K562 (cell line): ENCODE results near the gene MED31. TPM values are rescaled to one million over a fixed set of nuclear protein-coding genes. Genes with fewer than 3 reads are reported as not detected.

Experiments used
- ATAC-seq: fragments of 200-7000 bp; cut with Tn5 transposase; 3 replicates; pipeline ENCODE4 v1.9.1; 2020; ENCODE audit warnings: moderate library complexity
- BruUV-seq: library from RNA; stranded (reverse); fragments of 400-500 nt; replicated peaks from 2 replicates; lab custom pipeline; 2021; lab: Mats Ljungman, UMichigan
- CTCF ChIA-PET: fragments of 300-600 bp; formaldehyde crosslinking; extraction: SDS; loops from one replicate; lab custom pipeline; 2021; ENCODE audit warnings: low intra/inter-chr PET ratio; lab: Yijun Ruan, JAX
- POLR2A ChIA-PET: fragments of 300-600, 350-650 bp; sonication (Branson Sonifier 250); formaldehyde crosslinking; extraction: SDS; loops from one replicate; lab custom pipeline; 2021; ENCODE audit warnings: antibody characterized with exemption, inconsistent platforms; lab: Yijun Ruan, JAX
- DNase-seq, 4 experiments: peaks; one replicate each; pipeline versions ENCODE4 v3.0.0 to v3.0.0-alpha.2; 2011 to 2018; ENCODE audit warnings: low spot score in 3 of 4, mixed read lengths in 3 of 4; ENCODE audit errors: extremely low read depth in 1 of 4
- FAIRE-seq: peaks from 2 replicates; lab custom pipeline; 2011; peaks lifted over from hg19 to GRCh38; lab: Jason Lieb, UNC
- H2AFZ ChIP-seq: 2 replicates; pipeline ENCODE4 v1.6.0; 2011; ENCODE audit warnings: low read depth, low read length, control low read depth, inconsistent platforms
- H3K27ac ChIP-seq: fragments of 200-600 bp; 3 replicates; pipeline ENCODE4 v1.8.0; 2011; ENCODE audit warnings: low read depth, mild to moderate bottlenecking, control low read depth, inconsistent platforms, low read length, moderate library complexity, mixed read lengths; ENCODE audit errors: extremely low read depth
- H3K27me3 ChIP-seq, 2 experiments: fragments of 300-600 bp in 1 of 2; 2 replicates in 1 of 2; 3 replicates in 1 of 2; pipeline versions ENCODE4 v1.6.0 to v1.8.0; 2011; ENCODE audit warnings: inconsistent platforms in 2 of 2, low read length in 2 of 2, mild to moderate bottlenecking in 1 of 2, mixed read lengths in 1 of 2, moderate library complexity in 1 of 2; ENCODE audit not compliant: control insufficient read depth in 2 of 2, insufficient read depth in 2 of 2
- H3K36me3 ChIP-seq: fragments of 300-600 bp; 3 replicates; pipeline ENCODE4 v1.8.0; 2011; ENCODE audit warnings: mild to moderate bottlenecking, low read length, inconsistent platforms; ENCODE audit not compliant: control insufficient read depth, insufficient read depth
- H3K4me1 ChIP-seq, 2 experiments: fragments of 200-600 bp in 1 of 2; replicated peaks in 1 of 2; 2 replicates in 1 of 2; 3 replicates in 1 of 2; pipeline versions ENCODE4 v1.5.1 to v1.8.0; 2011; ENCODE audit warnings: inconsistent platforms in 2 of 2, low read length in 2 of 2, mild to moderate bottlenecking in 1 of 2, mixed read lengths in 1 of 2, moderate library complexity in 1 of 2; ENCODE audit not compliant: control insufficient read depth in 2 of 2, insufficient read depth in 2 of 2
- H3K4me2 ChIP-seq: 2 replicates; pipeline ENCODE4 v1.6.1; 2011; ENCODE audit warnings: low read length, control low read depth, inconsistent platforms, mixed read lengths; ENCODE audit not compliant: insufficient read depth
- H3K4me3 ChIP-seq: fragments of 200-600 bp; sonication (generic), shearing (Covaris generic); 2 replicates; pipeline ENCODE4 v1.5.1; 2016; ENCODE audit warnings: control low read depth, inconsistent platforms
- H3K79me2 ChIP-seq: fragments of 200-600 bp; 3 replicates; pipeline ENCODE4 v1.8.0; 2011; ENCODE audit warnings: low read length, inconsistent platforms; ENCODE audit not compliant: control insufficient read depth, insufficient read depth
- H3K9ac ChIP-seq, 2 experiments: 2 replicates each; pipeline versions ENCODE4 v1.6.0 to v1.6.1; 2011; ENCODE audit warnings: low read depth in 2 of 2, low read length in 2 of 2, control low read depth in 1 of 2, inconsistent platforms in 1 of 2, mild to moderate bottlenecking in 1 of 2, mixed read lengths in 1 of 2; ENCODE audit not compliant: insufficient read depth in 1 of 2
- H3K9me1 ChIP-seq: one replicate; pipeline ENCODE4 v1.6.0; 2011; ENCODE audit warnings: inconsistent platforms, mild to moderate bottlenecking, low read length, moderate library complexity; ENCODE audit not compliant: control insufficient read depth, insufficient read depth
- H3K9me3 ChIP-seq: replicated peaks from 2 replicates; pipeline ENCODE4 v1.5.1; 2011; ENCODE audit warnings: low read depth, low read length, inconsistent platforms; ENCODE audit not compliant: control insufficient read depth, insufficient read depth
- H4K20me1 ChIP-seq: replicated peaks from 2 replicates; pipeline ENCODE4 v1.6.1; 2011; ENCODE audit warnings: low read length, inconsistent platforms, mixed read lengths; ENCODE audit not compliant: control insufficient read depth, insufficient read depth
- CBX1 ChIP-seq: sonication (generic); IDR thresholded peaks from 2 replicates; pipeline ENCODE4 v1.6.1; 2016; ENCODE audit warnings: antibody characterized with exemption, low read depth, mild to moderate bottlenecking
- CEBPG ChIP-seq, 3 experiments: fragments of 200-800 bp in 1 of 3; sonication (Bioruptor generic) in 1 of 3; sonication (generic) in 1 of 3; formaldehyde crosslinking in 1 of 3; IDR thresholded peaks in 2 of 3; conservative IDR thresholded peaks in 1 of 3; 2 replicates each; pipeline versions ENCODE4 v1.6.1 to v1.8.0; 2016 to 2022; ENCODE audit warnings: missing compliant biosample characterization in 2 of 3, missing genetic modification characterization in 2 of 3, mild to moderate bottlenecking in 1 of 3, missing genetic modification reagents in 1 of 3
- CHD1 ChIP-seq: fragments of 200-600 bp; sonication (generic); IDR thresholded peaks from one replicate; pipeline ENCODE4 v1.6.1; 2012; ENCODE audit warnings: mild to moderate bottlenecking, moderate library complexity, low read length, inconsistent platforms
- EP300 ChIP-seq: IDR thresholded peaks from 2 replicates; pipeline ENCODE4 v1.6.1; 2012; ENCODE audit warnings: low read length, improper control_type of control experiment
- FUS ChIP-seq: fragments of 200-400 bp; formaldehyde crosslinking; optimal IDR thresholded peaks from 2 replicates; pipeline ENCODE3; 2017; ENCODE audit warnings: low read depth, low read length
- MAFF ChIP-seq: IDR thresholded peaks from 2 replicates; pipeline ENCODE4 v1.6.1; 2012; ENCODE audit warnings: low read length, improper control_type of control experiment
- MAFK ChIP-seq: IDR thresholded peaks from 2 replicates; pipeline ENCODE4 v1.6.1; 2011; ENCODE audit warnings: low read length, improper control_type of control experiment
- NFE2L1 ChIP-seq: fragments of 450-650 bp; IDR thresholded peaks from 2 replicates; pipeline ENCODE4 v1.6.1; 2016; ENCODE audit warnings: missing genetic modification characterization, low read depth, mild to moderate bottlenecking, missing compliant biosample characterization, moderate library complexity, borderline replicate concordance
- NR4A1 ChIP-seq, 2 experiments: fragments of 250-450 bp in 1 of 2; fragments of 450-650 bp in 1 of 2; sonication (Bioruptor Pico) in 1 of 2; IDR thresholded peaks; 2 replicates each; pipeline versions ENCODE4 v1.4.0 to v1.6.1; 2016 to 2020; ENCODE audit warnings: mild to moderate bottlenecking in 2 of 2, missing compliant biosample characterization in 1 of 2, missing genetic modification characterization in 1 of 2, moderate library complexity in 1 of 2
- PHB ChIP-seq: fragments of 250-450 bp; sonication (Bioruptor Pico); IDR thresholded peaks from 2 replicates; pipeline ENCODE4 v1.5.0; 2021
- PRMT5 ChIP-seq: sonication (generic); formaldehyde crosslinking; IDR thresholded peaks from 2 replicates; pipeline ENCODE4 v1.5.0; 2020; ENCODE audit warnings: missing genetic modification reagents
- SMARCA4 ChIP-seq: fragments of 450-650 bp; IDR thresholded peaks from 2 replicates; pipeline ENCODE4 v1.6.1; 2016
- SP2 ChIP-seq: IDR thresholded peaks from 2 replicates; pipeline ENCODE4 v1.6.1; 2011; ENCODE audit warnings: mild to moderate bottlenecking, low read depth, low read length, moderate library complexity; ENCODE audit not compliant: poor library complexity, severe bottlenecking; ENCODE audit errors: extremely low read depth
- SREBF1 ChIP-seq: fragments of 150-350 bp; IDR thresholded peaks from 2 replicates; pipeline ENCODE4 v1.6.1; 2014; ENCODE audit warnings: antibody characterized with exemption, low read depth, low read length, borderline replicate concordance
- STAG1 ChIP-seq: sonication (generic); formaldehyde crosslinking; IDR thresholded peaks from 2 replicates; pipeline ENCODE4 v1.5.0; 2020; ENCODE audit warnings: missing genetic modification reagents, borderline replicate concordance
- TAF15 ChIP-seq: fragments of 200-400 bp; formaldehyde crosslinking; IDR thresholded peaks from 2 replicates; pipeline ENCODE4 v1.6.1; 2017; ENCODE audit warnings: mild to moderate bottlenecking, low read depth, low read length, moderate library complexity
- TAL1 ChIP-seq: fragments of 450-650 bp; IDR thresholded peaks from 2 replicates; pipeline ENCODE4 v1.6.1; 2016; ENCODE audit warnings: mild to moderate bottlenecking
- TEAD4 ChIP-seq, 2 experiments: sonication (generic) in 1 of 2; formaldehyde crosslinking in 1 of 2; IDR thresholded peaks; 2 replicates each; pipeline versions ENCODE4 v1.6.1 to v1.8.0; 2012 to 2022; ENCODE audit warnings: borderline replicate concordance in 1 of 2, inconsistent platforms in 1 of 2, low read length in 1 of 2, mild to moderate bottlenecking in 1 of 2, missing genetic modification reagents in 1 of 2
- ZKSCAN3 ChIP-seq: fragments of 250-450 bp; sonication (Bioruptor Pico); IDR thresholded peaks from 2 replicates; pipeline ENCODE4 v1.4.0; 2020
- ZNF316 ChIP-seq: fragments of 450-650 bp; IDR thresholded peaks from 2 replicates; pipeline ENCODE4 v1.6.1; 2016
- in situ Hi-C: fragments of 300-500 bp; cut with MboI; formaldehyde crosslinking; loops from 4 replicates; pipeline ENCODE4 v1.15.0; 2018; ENCODE audit warnings: inconsistent platforms, mixed read lengths
- intact Hi-C: fragments of 100-400 bp; cut with micrococcal nuclease; formaldehyde crosslinking; loops from 2 replicates; pipeline ENCODE4 v1.14.2; 2022
- polyA plus RNA-seq, 8 experiments: library from polyadenylated mRNA; depleted of rRNA in 4 of 8; stranded (reverse) in 5 of 8; unstranded in 3 of 8; fragments of >200 nt; fragmentation: Nextera tagmentation in 2 of 8; fragmentation: Illumina TruSeq in 1 of 8; extraction: Ambion mirVana in 2 of 8; extraction: Trizol in 1 of 8; gene quantifications; 2 replicates each; pipeline versions ENCODE4 v1.2.1 to v1.2.3, GENCODE V29; 2011 to 2014; ENCODE audit warnings: inconsistent platforms in 1 of 8, missing spikeins in 1 of 8
- total RNA-seq, 7 experiments: library from RNA; depleted of rRNA in 6 of 7; stranded (reverse); fragments of >200 nt in 6 of 7; fragmentation: Illumina TruSeq in 2 of 7; extraction: Trizol in 2 of 7; gene quantifications; 2 replicates each; pipeline versions ENCODE4 v1.2.1 to v1.2.3, GENCODE V29; 2011 to 2021; ENCODE audit warnings: low replicate concordance in 1 of 7
- TF ChIP-seq, protein P1 (sequence below): conservative IDR thresholded peaks from 2 replicates; pipeline ENCODE4 v1.6.1; 2011; ENCODE audit warnings: low read depth, mild to moderate bottlenecking, low read length; ENCODE audit not compliant: control insufficient read depth
- TF ChIP-seq, protein P2 (sequence below), 3 experiments: fragments of 200-800 bp in 1 of 3; sonication (Bioruptor generic) in 1 of 3; sonication (generic) in 1 of 3; formaldehyde crosslinking in 1 of 3; IDR thresholded peaks; 2 replicates each; pipeline versions ENCODE4 v1.6.1 to v1.8.0; 2016 to 2022; ENCODE audit warnings: mild to moderate bottlenecking in 2 of 3, missing compliant biosample characterization in 2 of 3, missing genetic modification characterization in 2 of 3, missing genetic modification reagents in 1 of 3

MED31 gene
- total and polyA plus RNA-seq, 9 of the 15 experiments (the other 6 are each of a cell fraction or from before 2014, with no cell fraction given), result 6.4 to 39.9 (median 14.6) TPM

DNA sequence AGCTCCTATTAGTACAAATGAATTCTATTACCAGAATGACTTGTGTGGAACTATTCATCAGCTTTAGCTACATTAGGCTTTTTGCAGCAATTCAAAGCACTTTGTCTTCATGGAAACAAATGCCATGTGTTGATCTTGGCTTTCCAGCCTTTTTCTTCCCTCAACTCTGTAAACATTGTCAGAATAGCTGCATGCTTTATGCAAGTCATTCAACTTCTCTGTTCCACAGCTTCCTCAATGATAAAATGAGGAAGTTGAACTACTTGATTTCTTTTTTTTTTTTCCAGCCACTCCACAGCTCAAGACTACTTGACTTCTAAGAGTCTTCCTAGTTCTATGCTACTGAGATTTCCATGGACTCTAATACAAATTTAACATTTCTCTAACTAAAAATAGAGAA, 52.0 kb downstream of the MED31 start:
- in situ Hi-C loops, result no loop called here
- CTCF ChIA-PET, result no interaction called here
- intact Hi-C loops, result no loop called here
- peak; percentile 46; the same call in 2 of the 3 replicates for ATAC-seq
- H3K9me3 ChIP-seq, result no peaks in the 10 kb centered on the region
- H3K4me2 ChIP-seq, result no peak overlapping the region
- peaks cover 0 to 12% of the 10 kb centered on the region in 2 experiments; a peak in 2 of 5 replicates for H3K4me1 ChIP-seq
- BruUV-seq, result no TSS peak
- POLR2A ChIA-PET, result interaction anchor here (1.0 to 1.4 kb wide), 3 partner anchors 12 to 988 kb away, joined by 3 to 7 read pairs (median 4); no protein-coding TSS in a partner anchor
- H3K79me2 ChIP-seq, result no peaks in the 10 kb centered on the region
- H3K36me3 ChIP-seq, result peaks cover 45% of the 10 kb centered on the region; the same call in 2 of the 3 replicates
- H3K4me3 ChIP-seq, result no peak overlapping the region
- H3K27ac ChIP-seq, result peak overlapping the region; percentile 51; the same call in 2 of the 3 replicates
- DNase-seq, result peak in 2 of 4 experiments; percentile 20 to 26
- H4K20me1 ChIP-seq, result no peaks in the 10 kb centered on the region
- no peak overlapping the region for H2AFZ ChIP-seq
- H3K9me1 ChIP-seq, result no peaks in the 10 kb centered on the region
- H3K27me3 ChIP-seq, result no peaks in the 10 kb centered on the region
- FAIRE-seq, result peak; percentile 15
- H3K9ac ChIP-seq, result no peak overlapping the region
- TF ChIP-seq EP300, result no peak
- TF ChIP-seq SP2, result no peak
- TF ChIP-seq ZNF316, result peak; percentile 75
- no peak for TF ChIP-seq CBX1
- no peak for TF ChIP-seq PRMT5 (CRISPR knock-in tag)
- no peak for TF ChIP-seq CHD1
- peak; percentile 69 for TF ChIP-seq MAFF
- TF ChIP-seq TAL1, result no peak
- no peak for TF ChIP-seq TEAD4 (IDR thresholded peaks at IDR 0.05; ENCODE audit: low read length)
- TF ChIP-seq TEAD4 (CRISPR knock-in tag; IDR thresholded peaks at IDR 0.05; ENCODE audit: borderline replicate concordance), result no peak
- no peak for TF ChIP-seq SREBF1
- no peak for TF ChIP-seq STAG1 (CRISPR knock-in tag)
- no peak for TF ChIP-seq NR4A1 (CRISPR knock-in tag; IDR thresholded peaks at IDR 0.05)
- TF ChIP-seq NR4A1 (tag; IDR thresholded peaks at IDR 0.05), result no peak
- TF ChIP-seq PHB (CRISPR knock-in tag), result no peak
- no peak for TF ChIP-seq ZKSCAN3 (CRISPR knock-in tag)
- TF ChIP-seq NFE2L1 (tag), result peak; percentile 71
- peak; percentile 70 for TF ChIP-seq MAFK
- no peak for TF ChIP-seq TAF15
- TF ChIP-seq, protein P1, sequence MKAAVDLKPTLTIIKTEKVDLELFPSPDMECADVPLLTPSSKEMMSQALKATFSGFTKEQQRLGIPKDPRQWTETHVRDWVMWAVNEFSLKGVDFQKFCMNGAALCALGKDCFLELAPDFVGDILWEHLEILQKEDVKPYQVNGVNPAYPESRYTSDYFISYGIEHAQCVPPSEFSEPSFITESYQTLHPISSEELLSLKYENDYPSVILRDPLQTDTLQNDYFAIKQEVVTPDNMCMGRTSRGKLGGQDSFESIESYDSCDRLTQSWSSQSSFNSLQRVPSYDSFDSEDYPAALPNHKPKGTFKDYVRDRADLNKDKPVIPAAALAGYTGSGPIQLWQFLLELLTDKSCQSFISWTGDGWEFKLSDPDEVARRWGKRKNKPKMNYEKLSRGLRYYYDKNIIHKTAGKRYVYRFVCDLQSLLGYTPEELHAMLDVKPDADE, result no peak
- TF ChIP-seq FUS, result no peak
- TF ChIP-seq, protein P2, sequence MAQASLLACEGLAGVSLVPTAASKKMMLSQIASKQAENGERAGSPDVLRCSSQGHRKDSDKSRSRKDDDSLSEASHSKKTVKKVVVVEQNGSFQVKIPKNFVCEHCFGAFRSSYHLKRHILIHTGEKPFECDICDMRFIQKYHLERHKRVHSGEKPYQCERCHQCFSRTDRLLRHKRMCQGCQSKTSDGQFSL (CRISPR knock-in tag; IDR thresholded peaks at IDR 0.05), result no peak
- TF ChIP-seq, protein P2 (tag; IDR thresholded peaks at IDR 0.05), result no peak
- TF ChIP-seq CEBPG (CRISPR knock-in tag; IDR thresholded peaks at IDR 0.05), result no peak
- TF ChIP-seq CEBPG (tag; conservative IDR thresholded peaks at IDR 0.05 in 1 of 2, IDR thresholded peaks at IDR 0.05 in 1 of 2), result no peak
- TF ChIP-seq SMARCA4, result peak; percentile 56; the same call in 1 of the 2 replicates
